GM23248 (cell line): ENCODE results near the gene TLR9. TPM values are rescaled to one million over a fixed set of nuclear protein-coding genes. Genes with fewer than 3 reads are reported as not detected.

Experiments
- DNase-seq: peaks from one replicate; pipeline ENCODE4 v3.0.0-alpha.2; 2015
- H2AFZ ChIP-seq: fragments of 200-600 bp; sonication (generic); 2 replicates; pipeline ENCODE4 v1.6.1; 2016; ENCODE audit warnings: antibody characterized with exemption
- H3F3A ChIP-seq: fragments of 200-600 bp; sonication (generic); 2 replicates; pipeline ENCODE4 v1.6.1; 2016; ENCODE audit warnings: mild to moderate bottlenecking, antibody characterized with exemption, mixed run types; ENCODE audit not compliant: insufficient read depth
- H3K27ac ChIP-seq: fragments of 200-600 bp; sonication (generic); 2 replicates; pipeline ENCODE4 v1.5.1; 2016; ENCODE audit warnings: mild to moderate bottlenecking
- H3K27me3 ChIP-seq: fragments of 200-600 bp; sonication (generic); replicated peaks from 2 replicates; pipeline ENCODE4 v1.6.1; 2016; ENCODE audit warnings: mild to moderate bottlenecking; ENCODE audit not compliant: insufficient read depth
- H3K36me3 ChIP-seq: fragments of 200-600 bp; sonication (generic); 2 replicates; pipeline ENCODE4 v1.6.1; 2016; ENCODE audit warnings: low read depth, mild to moderate bottlenecking
- H3K4me1 ChIP-seq: fragments of 200-600 bp; sonication (generic); 2 replicates; pipeline ENCODE4 v1.6.1; 2016; ENCODE audit warnings: mild to moderate bottlenecking; ENCODE audit not compliant: insufficient read depth
- H3K4me2 ChIP-seq: fragments of 200-600 bp; sonication (generic); one replicate; pipeline ENCODE4 v1.6.1; 2016; ENCODE audit warnings: mild to moderate bottlenecking; ENCODE audit not compliant: unreplicated experiment
- H3K4me3 ChIP-seq: fragments of 200-600 bp; sonication (generic); 2 replicates; pipeline ENCODE4 v1.5.1; 2016; ENCODE audit warnings: mild to moderate bottlenecking
- H3K79me2 ChIP-seq: fragments of 200-600 bp; sonication (generic); 2 replicates; pipeline ENCODE4 v1.6.1; 2016; ENCODE audit warnings: mild to moderate bottlenecking; ENCODE audit not compliant: insufficient read depth
- H3K9ac ChIP-seq: fragments of 200-600 bp; sonication (generic); 2 replicates; pipeline ENCODE4 v1.6.1; 2016; ENCODE audit warnings: mild to moderate bottlenecking
- H3K9me2 ChIP-seq: fragments of 200-600 bp; sonication (generic); 2 replicates; pipeline ENCODE4 v1.6.1; 2016; ENCODE audit warnings: mixed run types, mild to moderate bottlenecking, moderate library complexity; ENCODE audit not compliant: insufficient read depth
- H3K9me3 ChIP-seq: fragments of 200-600 bp; sonication (generic); one replicate; pipeline ENCODE4 v1.6.1; 2017; ENCODE audit warnings: low read depth
- H4K20me1 ChIP-seq: fragments of 200-600 bp; sonication (generic); 2 replicates; pipeline ENCODE4 v1.6.0; 2016; ENCODE audit not compliant: insufficient read depth
- EZH2 ChIP-seq: fragments of 200-600 bp; sonication (generic); IDR thresholded peaks from 2 replicates; pipeline ENCODE4 v1.6.1; 2018; ENCODE audit warnings: antibody characterized with exemption, mild to moderate bottlenecking; ENCODE audit not compliant: insufficient read depth, poor library complexity, severe bottlenecking
- EZH2phosphoT487 ChIP-seq: fragments of 200-600 bp; sonication (generic); IDR thresholded peaks from 2 replicates; pipeline ENCODE4 v1.6.1; 2018; ENCODE audit warnings: antibody characterized with exemption, moderate library complexity, mild to moderate bottlenecking, low read depth; ENCODE audit not compliant: insufficient read depth
- WGBS, 2 experiments: methylation state at CpG; one replicate each; pipeline ENCODE4 v1.1.6; 2015 to 2017; ENCODE audit warnings: low lambda C conversion rate in 2 of 2, low coverage in 1 of 2; ENCODE audit errors: missing lambda C conversion rate in 2 of 2; 5-methylcytosine and 5-hydroxymethylcytosine counted together
- in situ Hi-C: fragments of 300-500 bp; cut with MboI; formaldehyde crosslinking; loops from 2 replicates; pipeline ENCODE4 v1.15.0; 2020
- polyA plus RNA-seq: library from polyadenylated mRNA; unstranded; fragments of >200 nt; fragmentation: Nextera tagmentation; extraction: Ambion mirVana; gene quantifications from 2 replicates; pipeline ENCODE4 v1.2.1, GENCODE V29; 2016
- total RNA-seq: library from RNA; depleted of rRNA; stranded (reverse); fragments of >200 nt; shearing (Covaris generic); gene quantifications from 2 replicates; pipeline ENCODE4 v1.2.3, GENCODE V29; 2014

TLR9 gene
- total and polyA plus RNA-seq, 2 experiments from 2014 or later, result not detected

DNA sequence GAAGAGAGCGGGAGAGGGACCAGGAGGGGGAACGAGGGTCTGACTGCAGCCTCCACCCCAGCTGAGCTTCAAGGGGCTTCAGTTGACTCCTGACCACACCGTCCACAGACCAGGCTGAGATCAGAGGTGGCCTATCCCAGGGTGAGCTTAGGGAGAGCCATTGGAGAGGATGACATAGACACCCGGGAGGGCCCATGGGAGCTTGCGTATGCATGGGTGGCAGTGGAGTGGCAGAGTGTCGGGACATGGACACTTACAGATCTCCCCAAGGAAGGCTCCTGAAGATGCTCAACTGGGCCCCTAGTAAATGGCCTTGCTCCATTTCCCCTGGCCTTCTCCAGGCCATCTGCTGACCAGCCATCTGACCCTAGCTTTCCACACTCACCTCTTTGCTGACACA, 40.1 kb downstream of the TLR9 start:
- Histone ChIP-seq H4K20me1 (no peaks in the 10 kb centered on the region), H3F3A (0 out of 2 replicates have a peak, but pooled peaks cover 7% of the 10 kb centered on the region), H3K9me2 (no peaks in the 10 kb centered on the region), H3K4me3 (no peak overlapping the region), H3K79me2 (no peaks in the 10 kb centered on the region), H3K9me3 (no peaks in the 10 kb centered on the region), H3K27ac (no peak overlapping the region), H3K4me2 (no peak overlapping the region), H2AFZ (no peak overlapping the region), H3K9ac (no peak overlapping the region), H3K27me3 (no peaks in the 10 kb centered on the region), H3K4me1 (peaks cover 6% of the 10 kb centered on the region), H3K36me3 (no peaks in the 10 kb centered on the region)
- in situ Hi-C loops, result no loop called here
- TF ChIP-seq EZH2 (no peak), EZH2phosphoT487 (no peak)
- 89 to 95% methylated on average over 6 of the region's 6 CpGs for WGBS, 2 experiments
- DNase-seq, result no peak

DNA sequence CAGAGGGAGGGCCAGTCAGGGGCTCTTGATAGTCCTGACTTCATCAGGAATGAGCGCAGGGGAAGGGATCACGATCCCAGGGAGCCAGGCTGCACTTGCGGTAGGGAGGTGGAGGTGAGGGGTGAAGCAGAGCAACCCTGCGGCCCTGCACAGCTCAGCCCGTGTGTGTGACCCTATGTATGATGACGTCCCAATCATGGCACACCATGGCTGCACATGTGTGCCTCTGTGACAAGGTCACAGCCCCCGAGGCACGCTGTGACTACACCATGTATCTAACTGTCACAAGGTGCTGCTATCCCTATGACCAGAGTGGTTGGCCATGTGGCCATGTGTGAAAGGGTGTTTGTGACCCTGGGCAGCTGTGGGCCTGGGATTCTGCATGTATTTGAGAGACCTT, 40.8 kb downstream of the TLR9 start:
- no peak overlapping the region for H3K9ac ChIP-seq
- in situ Hi-C loops, result no loop called here
- H3K9me2 ChIP-seq, result no peaks in the 10 kb centered on the region
- H3K79me2 ChIP-seq, result no peaks in the 10 kb centered on the region
- H3K4me2 ChIP-seq, result no peak overlapping the region
- H2AFZ ChIP-seq, result no peak overlapping the region
- TF ChIP-seq EZH2phosphoT487 (no peak), EZH2 (no peak)
- no peaks in the 10 kb centered on the region for H3K27me3 ChIP-seq
- H3F3A ChIP-seq, result 0 out of 2 replicates have a peak, but pooled peaks cover 7% of the 10 kb centered on the region
- no peak overlapping the region for H3K27ac ChIP-seq
- WGBS, 2 experiments, result 78 to 83% methylated on average over 8 of the region's 8 CpGs
- no peaks in the 10 kb centered on the region for H3K9me3 ChIP-seq
- H3K36me3 ChIP-seq, result no peaks in the 10 kb centered on the region
- no peaks in the 10 kb centered on the region for H4K20me1 ChIP-seq
- H3K4me1 ChIP-seq, result no peaks in the 10 kb centered on the region; the same call in 1 of the 2 replicates
- H3K4me3 ChIP-seq, result no peak overlapping the region
- DNase-seq, result no peak

DNA sequence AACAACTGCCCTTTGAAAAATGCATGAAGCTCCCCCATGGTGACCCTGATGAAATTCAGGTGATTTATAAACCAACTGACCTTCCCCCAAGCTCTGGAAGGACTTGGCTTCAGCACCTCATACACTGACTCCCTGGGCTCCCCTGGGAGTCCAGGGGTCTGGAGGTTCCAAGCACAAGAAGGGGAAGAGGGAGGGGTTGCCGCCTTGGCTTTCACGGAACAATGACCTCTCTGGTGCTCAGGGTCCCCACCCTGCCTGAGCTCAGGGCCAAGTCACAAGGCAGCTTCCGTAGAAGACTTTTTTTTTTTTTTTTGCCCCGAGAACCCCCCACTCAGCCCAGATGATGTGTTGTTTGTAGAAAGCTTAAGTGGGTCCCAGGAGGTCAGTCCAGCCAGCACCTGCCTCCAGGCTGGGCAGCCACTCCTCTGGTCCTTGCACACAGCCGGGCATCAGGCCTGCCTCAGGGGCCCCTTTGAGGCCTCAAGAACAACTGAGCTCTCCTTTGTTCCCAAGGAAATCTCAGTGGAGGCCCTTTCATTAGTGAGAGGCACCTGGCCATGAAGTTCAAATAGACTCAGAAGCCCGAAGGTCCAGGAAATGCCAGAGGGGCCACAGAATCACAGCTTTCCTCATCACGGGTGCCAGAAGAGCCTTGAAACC, 41.5 kb downstream of the TLR9 start:
- no peaks in the 10 kb centered on the region for H3K27me3 ChIP-seq
- 69 to 86% methylated on average over 6 to 7 of the region's 7 CpGs for WGBS, 2 experiments
- H3K79me2 ChIP-seq, result no peaks in the 10 kb centered on the region
- H3K4me1 ChIP-seq, result no peaks in the 10 kb centered on the region
- no peaks in the 10 kb centered on the region for H3K36me3 ChIP-seq
- H3F3A ChIP-seq, result 0 out of 2 replicates have a peak, but pooled peaks cover 7% of the 10 kb centered on the region
- in situ Hi-C loops, result no loop called here
- no peaks in the 10 kb centered on the region for H3K9me2 ChIP-seq
- no peak overlapping the region for H3K4me3 ChIP-seq
- no peak overlapping the region for H3K27ac ChIP-seq
- no peaks in the 10 kb centered on the region for H3K9me3 ChIP-seq
- no peak for DNase-seq
- H4K20me1 ChIP-seq, result no peaks in the 10 kb centered on the region
- no peak overlapping the region for H3K9ac ChIP-seq
- TF ChIP-seq EZH2phosphoT487 (no peak), EZH2 (no peak)
- H2AFZ ChIP-seq, result no peak overlapping the region
- H3K4me2 ChIP-seq, result no peak overlapping the region

DNA sequence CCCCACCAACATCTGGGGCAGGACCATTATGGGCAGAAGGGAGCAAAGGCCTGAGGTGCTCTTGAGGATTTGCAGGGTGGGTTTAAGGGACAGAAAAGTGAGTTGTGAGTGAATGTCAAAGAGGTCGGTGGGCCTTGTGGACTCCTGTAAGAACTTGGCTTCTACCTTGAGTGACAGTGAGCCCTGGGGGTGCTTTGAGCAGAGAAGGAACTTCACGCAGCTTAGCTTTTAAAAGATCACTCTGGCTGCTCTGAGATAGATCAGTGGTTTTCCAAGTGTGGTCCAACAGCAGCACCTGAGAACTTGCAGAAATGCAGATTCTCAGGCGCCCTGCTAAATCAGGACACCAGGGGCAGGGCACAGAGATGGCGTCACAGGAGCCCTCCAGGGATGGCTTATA, 42.8 kb downstream of the TLR9 start:
- TF ChIP-seq EZH2phosphoT487 (no peak), EZH2 (no peak)
- H3K9me3 ChIP-seq, result no peaks in the 10 kb centered on the region
- H3K36me3 ChIP-seq, result no peaks in the 10 kb centered on the region
- 69 to 81% methylated on average over 4 of the region's 4 CpGs for WGBS, 2 experiments
- in situ Hi-C loops, result no loop called here
- no peaks in the 10 kb centered on the region for H3K79me2 ChIP-seq
- DNase-seq, result no peak
- H3K4me1 ChIP-seq, result no peaks in the 10 kb centered on the region
- H3F3A ChIP-seq, result 0 out of 2 replicates have a peak, but pooled peaks cover 7% of the 10 kb centered on the region
- H4K20me1 ChIP-seq, result no peaks in the 10 kb centered on the region
- no peak overlapping the region for H3K9ac ChIP-seq
- no peak overlapping the region for H3K4me2 ChIP-seq
- no peak overlapping the region for H2AFZ ChIP-seq
- no peaks in the 10 kb centered on the region for H3K27me3 ChIP-seq
- H3K9me2 ChIP-seq, result no peaks in the 10 kb centered on the region
- H3K27ac ChIP-seq, result no peak overlapping the region
- H3K4me3 ChIP-seq, result no peak overlapping the region

DNA sequence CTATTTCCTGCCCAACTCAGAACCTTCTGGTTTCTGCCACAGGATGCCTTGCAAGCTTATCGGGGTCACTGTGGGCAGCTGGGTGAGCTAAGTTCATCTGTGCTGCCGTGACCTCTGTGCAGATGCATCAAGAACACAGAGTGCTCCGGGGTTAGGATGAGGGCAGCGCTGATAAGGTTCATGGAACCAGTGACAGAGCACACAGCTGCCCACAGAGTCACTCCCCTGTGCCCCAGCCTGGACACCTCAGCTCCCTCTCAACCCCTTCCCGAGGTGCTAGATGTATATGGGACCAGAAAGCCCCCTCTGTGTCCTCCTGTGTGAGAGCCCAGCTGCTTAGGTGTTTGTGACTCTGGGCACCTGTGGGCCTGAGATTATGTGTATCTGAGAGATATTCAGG, 43.2 kb downstream of the TLR9 start:
- Histone ChIP-seq H3K4me2 (no peak overlapping the region), H3F3A (0 out of 2 replicates have a peak, but pooled peaks cover 7% of the 10 kb centered on the region), H3K27me3 (no peaks in the 10 kb centered on the region), H3K36me3 (no peaks in the 10 kb centered on the region), H3K9me2 (no peaks in the 10 kb centered on the region), H3K79me2 (no peaks in the 10 kb centered on the region), H3K4me3 (no peak overlapping the region), H4K20me1 (no peaks in the 10 kb centered on the region), H3K4me1 (no peaks in the 10 kb centered on the region), H3K27ac (no peak overlapping the region), H3K9me3 (no peaks in the 10 kb centered on the region), H2AFZ (no peak overlapping the region), H3K9ac (no peak overlapping the region)
- 71 to 79% methylated on average over 5 of the region's 5 CpGs for WGBS, 2 experiments
- DNase-seq, result no peak
- in situ Hi-C loops, result no loop called here
- TF ChIP-seq EZH2, result no peak
- TF ChIP-seq EZH2phosphoT487, result no peak
